Colonic mucosa (tissue), 4 donors: ENCODE results near the gene LEMD3. TPM values are rescaled to one million over a fixed set of nuclear protein-coding genes. Genes with fewer than 3 reads are reported as not detected.

Source experiments
- DNase-seq: peaks from one replicate; pipeline ENCODE4 v3.0.0-alpha.2; 2020
- H3K27ac ChIP-seq: fragments of 200-600 bp; one replicate; pipeline ENCODE4 v1.8.0; 2021
- H3K27me3 ChIP-seq: fragments of 200-600 bp; one replicate; pipeline ENCODE4 v1.8.0; 2021
- H3K36me3 ChIP-seq: fragments of 200-600 bp; one replicate; pipeline ENCODE4 v1.8.0; 2021
- H3K4me1 ChIP-seq: fragments of 200-600 bp; one replicate; pipeline ENCODE4 v1.8.0; 2021; ENCODE audit warnings: mild to moderate bottlenecking
- H3K4me3 ChIP-seq: fragments of 200-600 bp; one replicate; pipeline ENCODE4 v1.8.0; 2021
- H3K9ac ChIP-seq, 2 donors: one replicate each; pipeline ENCODE4 v1.7.0; 2013; ENCODE audit warnings: control low read depth in 2 of 2, low read depth in 2 of 2, low read length in 2 of 2
- H3K9me3 ChIP-seq: fragments of 200-600 bp; one replicate; pipeline ENCODE4 v1.8.0; 2021
- CTCF ChIP-seq: fragments of 200-600 bp; IDR thresholded peaks from one replicate; pipeline ENCODE4 v1.8.0; 2022; ENCODE audit warnings: antibody characterized with exemption, mild to moderate bottlenecking
- intact Hi-C: fragments of 100-400 bp; cut with DNase I; formaldehyde crosslinking; loops from one replicate; pipeline ENCODE4 v1.14.1; 2022
- total RNA-seq, 2 donors: library from RNA; stranded (reverse); fragmentation: NEBNext Ultra II Directional in 1 of 2; extraction: Animal tissue kit (Norgen Biotek cat#: 25700) in 1 of 2; gene quantifications; one replicate each; pipeline ENCODE4 v1.2.1, GENCODE V29; 2021
- donor health status: healthy.
- donor health status: DM: no; HTN: no; CAD: no.
- donor health status: DM: no; HTN: no; CAD: no.

LEMD3 gene
- total RNA-seq, 2 donors from 2014 or later: 28.9 to 35.6 TPM

GRCh38 chr12:65252515-65252914, 83.1 kb downstream of the LEMD3 start:
- Histone ChIP-seq H3K36me3 (no peaks in the 10 kb centered on the region), H3K9ac (no peak overlapping the region), H3K4me1 (no peaks in the 10 kb centered on the region), H3K27me3 (no peaks in the 10 kb centered on the region), H3K4me3 (no peak overlapping the region), H3K27ac (no peak overlapping the region), H3K9me3 (no peaks in the 10 kb centered on the region)
- no peak for TF ChIP-seq CTCF
- DNase-seq: no peak
- intact Hi-C loops: no loop called here

GRCh38 chr12:65257986-65258385, 88.6 kb downstream of the LEMD3 start:
- no peak for DNase-seq
- intact Hi-C loops: no loop called here
- H3K36me3 ChIP-seq: no peaks in the 10 kb centered on the region

GRCh38 chr12:65259501-65259900, 90.1 kb downstream of the LEMD3 start:
- intact Hi-C loops: no loop called here

More at GRCh38 chr12:65257986-65258385, 88.6 kb downstream of the LEMD3 start:
- Histone ChIP-seq H3K4me3 (no peak overlapping the region), H3K27me3 (no peaks in the 10 kb centered on the region), H3K9ac (no peak overlapping the region), H3K27ac (no peak overlapping the region), H3K9me3 (no peaks in the 10 kb centered on the region), H3K4me1 (no peaks in the 10 kb centered on the region)
- no peak for TF ChIP-seq CTCF

GRCh38 chr12:65263777-65264176, 94.4 kb downstream of the LEMD3 start:
- no peaks in the 10 kb centered on the region for H3K27me3 ChIP-seq
- no peaks in the 10 kb centered on the region for H3K4me1 ChIP-seq
- TF ChIP-seq CTCF: no peak
- no peak overlapping the region for H3K27ac ChIP-seq
- intact Hi-C loops: no loop called here
- H3K36me3 ChIP-seq: no peaks in the 10 kb centered on the region
- H3K9me3 ChIP-seq: no peaks in the 10 kb centered on the region
- H3K9ac ChIP-seq: no peak overlapping the region
- no peak for DNase-seq
- H3K4me3 ChIP-seq: no peak overlapping the region

More at GRCh38 chr12:65259501-65259900, 90.1 kb downstream of the LEMD3 start:
- H3K4me1 ChIP-seq: no peaks in the 10 kb centered on the region
- no peak for TF ChIP-seq CTCF
- H3K36me3 ChIP-seq: no peaks in the 10 kb centered on the region
- no peak overlapping the region for H3K27ac ChIP-seq
- no peak overlapping the region for H3K9ac ChIP-seq
- no peak for DNase-seq
- no peaks in the 10 kb centered on the region for H3K9me3 ChIP-seq
- H3K4me3 ChIP-seq: no peak overlapping the region
- H3K27me3 ChIP-seq: no peaks in the 10 kb centered on the region

- no peaks in the 10 kb centered on the region for H3K36me3 ChIP-seq
- H3K4me1 ChIP-seq: no peaks in the 10 kb centered on the region
- H3K27ac ChIP-seq: no peak overlapping the region
- no peak overlapping the region for H3K4me3 ChIP-seq
- no peaks in the 10 kb centered on the region for H3K9me3 ChIP-seq
- intact Hi-C loops: no loop called here
- H3K9ac ChIP-seq: no peak overlapping the region
- DNase-seq: no peak
- H3K27me3 ChIP-seq: no peaks in the 10 kb centered on the region
- TF ChIP-seq CTCF: no peak
Measured at GRCh38 chr12:65266408-65266807, 97.0 kb downstream of the LEMD3 start.

GRCh38 chr12:65269603-65270002, 100.2 kb downstream of the LEMD3 start:
- intact Hi-C loops: no loop called here
- TF ChIP-seq CTCF: no peak
- Histone ChIP-seq H3K4me1 (no peaks in the 10 kb centered on the region), H3K9me3 (no peaks in the 10 kb centered on the region), H3K9ac (no peak overlapping the region), H3K36me3 (no peaks in the 10 kb centered on the region), H3K4me3 (no peak overlapping the region), H3K27me3 (no peaks in the 10 kb centered on the region), H3K27ac (no peak overlapping the region)
- no peak for DNase-seq
